GM21717 (cell line): ENCODE measurements around the gene WNT3A.

Experiments used
- ATAC-seq: cut with Tn5 transposase; IDR thresholded peaks from one replicate; pipeline ENCODE4 v1.9.1; 2021; ENCODE audit warnings: mild to moderate bottlenecking, moderate library complexity; ENCODE audit not compliant: unreplicated experiment

Gene WNT3A

GRCh38 chr1:228082918-228083870 lies 76.4 kb downstream of the WNT3A start:
- peak; percentile 14 for ATAC-seq

- no peak for ATAC-seq
These were observed 77.1 kb downstream of the WNT3A start for GRCh38 chr1:228083871-228084278.

GRCh38 chr1:228084325-228084724 lies 77.5 kb downstream of the WNT3A start:
- no peak for ATAC-seq

- ATAC-seq, result no peak
These were observed 78.0 kb downstream of the WNT3A start for GRCh38 chr1:228084797-228085196.

- no peak for ATAC-seq
These were observed 78.6 kb downstream of the WNT3A start for GRCh38 chr1:228085287-228085951.

GRCh38 chr1:228087771-228088251 lies 81.0 kb downstream of the WNT3A start:
- ATAC-seq, result no peak

GRCh38 chr1:228088586-228089498 lies 82.0 kb downstream of the WNT3A start:
- no peak for ATAC-seq

GRCh38 chr1:228089519-228090380 lies 83.0 kb downstream of the WNT3A start:
- ATAC-seq, result no peak

GRCh38 chr1:228090613-228091081 lies 83.8 kb downstream of the WNT3A start:
- ATAC-seq, result no peak

- ATAC-seq, result no peak
These were observed 84.3 kb downstream of the WNT3A start for GRCh38 chr1:228091084-228091483.

- ATAC-seq, result no peak
These were observed 85.7 kb downstream of the WNT3A start for GRCh38 chr1:228092342-228093049.

GRCh38 chr1:228093050-228093906 lies 86.5 kb downstream of the WNT3A start:
- ATAC-seq, result no peak

- ATAC-seq, result no peak
These were observed 87.7 kb downstream of the WNT3A start for GRCh38 chr1:228094432-228095016.

- no peak for ATAC-seq
These were observed 88.4 kb downstream of the WNT3A start for GRCh38 chr1:228095161-228095560.

- no peak for ATAC-seq
These were observed 89.1 kb downstream of the WNT3A start for GRCh38 chr1:228095938-228096337.

GRCh38 chr1:228096416-228097332 lies 89.9 kb downstream of the WNT3A start:
- ATAC-seq, result no peak
